GM12874 (cell line): ENCODE data around the gene SLC25A26.

ENCODE experiments used
- TF ChIP-seq, protein P1 (sequence below): IDR thresholded peaks from 2 replicates; pipeline ENCODE4 v1.5.1; 2011; ENCODE audit warnings: low read depth, mild to moderate bottlenecking, control low read depth, low read length, moderate library complexity; ENCODE audit not compliant: insufficient read depth

The SLC25A26 gene

GRCh38 chr3:66279168-66279567, 58.4 kb downstream of the SLC25A26 start:
- TF ChIP-seq, protein P1, sequence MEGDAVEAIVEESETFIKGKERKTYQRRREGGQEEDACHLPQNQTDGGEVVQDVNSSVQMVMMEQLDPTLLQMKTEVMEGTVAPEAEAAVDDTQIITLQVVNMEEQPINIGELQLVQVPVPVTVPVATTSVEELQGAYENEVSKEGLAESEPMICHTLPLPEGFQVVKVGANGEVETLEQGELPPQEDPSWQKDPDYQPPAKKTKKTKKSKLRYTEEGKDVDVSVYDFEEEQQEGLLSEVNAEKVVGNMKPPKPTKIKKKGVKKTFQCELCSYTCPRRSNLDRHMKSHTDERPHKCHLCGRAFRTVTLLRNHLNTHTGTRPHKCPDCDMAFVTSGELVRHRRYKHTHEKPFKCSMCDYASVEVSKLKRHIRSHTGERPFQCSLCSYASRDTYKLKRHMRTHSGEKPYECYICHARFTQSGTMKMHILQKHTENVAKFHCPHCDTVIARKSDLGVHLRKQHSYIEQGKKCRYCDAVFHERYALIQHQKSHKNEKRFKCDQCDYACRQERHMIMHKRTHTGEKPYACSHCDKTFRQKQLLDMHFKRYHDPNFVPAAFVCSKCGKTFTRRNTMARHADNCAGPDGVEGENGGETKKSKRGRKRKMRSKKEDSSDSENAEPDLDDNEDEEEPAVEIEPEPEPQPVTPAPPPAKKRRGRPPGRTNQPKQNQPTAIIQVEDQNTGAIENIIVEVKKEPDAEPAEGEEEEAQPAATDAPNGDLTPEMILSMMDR, result no peak

- TF ChIP-seq, protein P1, result no peak
Observed at GRCh38 chr3:66280304-66280703, 59.5 kb downstream of the SLC25A26 start.

GRCh38 chr3:66297260-66297873, 76.6 kb downstream of the SLC25A26 start:
- TF ChIP-seq, protein P1, result no peak

DNA sequence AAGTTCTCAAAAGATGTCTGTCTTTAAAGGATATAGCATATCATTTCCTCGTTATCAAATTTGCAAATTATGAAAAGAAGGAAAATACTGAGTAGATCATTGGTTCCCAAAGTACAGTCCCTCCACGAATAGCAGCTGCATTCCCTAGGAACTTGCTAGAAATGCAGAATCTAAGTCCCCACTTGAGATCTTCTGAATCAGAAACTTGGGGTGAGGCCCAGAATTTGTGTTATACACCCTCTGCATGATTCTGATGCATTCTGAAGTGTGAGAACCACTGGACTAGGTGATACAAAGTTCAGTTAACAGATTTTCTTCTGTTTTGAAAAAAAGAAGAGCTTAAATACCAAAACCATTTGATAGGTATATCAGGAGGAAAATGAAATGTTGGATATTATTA, 77.1 kb downstream of the SLC25A26 start:
- TF ChIP-seq, protein P1, result no peak

- TF ChIP-seq, protein P1, result no peak
Observed at GRCh38 chr3:66298591-66298990, 77.8 kb downstream of the SLC25A26 start.

GRCh38 chr3:66299891-66300290, 79.1 kb downstream of the SLC25A26 start:
- TF ChIP-seq, protein P1, result no peak

DNA sequence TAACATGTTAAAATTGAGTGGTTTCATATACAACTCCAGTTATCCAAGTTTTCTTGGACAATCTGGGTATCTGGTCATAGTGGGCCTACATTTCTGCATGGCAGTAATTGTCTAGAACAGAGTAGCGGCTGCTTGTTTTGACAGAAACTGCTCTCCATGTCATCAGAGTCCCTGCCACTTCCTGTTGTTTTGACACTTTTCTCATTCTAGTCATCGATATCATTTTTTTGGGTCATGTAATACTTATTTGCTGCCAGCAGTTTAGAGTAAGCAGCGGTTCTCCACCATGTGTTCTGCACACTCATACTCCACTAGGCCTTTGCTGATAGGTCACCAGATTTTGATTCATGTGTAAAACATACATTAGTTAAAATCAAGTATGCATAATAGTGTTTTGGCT, 81.5 kb downstream of the SLC25A26 start:
- TF ChIP-seq, protein P1, result no peak

GRCh38 chr3:66303491-66303901, 82.7 kb downstream of the SLC25A26 start:
- TF ChIP-seq, protein P1, result no peak
